ENCODE measurements around the gene GIN1. TPM values are rescaled to one million over a fixed set of nuclear protein-coding genes. Genes with fewer than 3 reads are reported as not detected.

The GIN1 gene
- total RNA-seq, 4 donors from 2014 or later: 8.3 to 11.7 (median 9.3) TPM

DNA sequence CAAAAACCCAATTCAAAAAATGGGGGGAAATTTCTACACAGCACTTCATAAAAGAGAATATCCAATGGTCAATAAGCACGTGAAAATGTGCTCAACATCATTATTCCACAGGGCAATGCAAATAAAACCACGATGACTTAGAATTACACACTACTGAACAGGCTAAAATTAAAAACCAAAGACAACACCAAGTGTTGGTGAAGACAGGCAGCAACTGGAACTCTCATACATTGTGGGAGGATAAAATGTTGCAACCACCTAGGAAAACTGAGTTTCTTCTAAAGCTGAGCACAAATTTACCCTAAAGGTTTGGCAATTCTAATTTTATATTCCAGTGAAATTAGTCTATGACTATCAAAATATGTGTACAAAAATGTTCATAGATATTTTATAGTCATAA, 9.5 kb downstream of the GIN1 start:
- Histone ChIP-seq H3K36me3 (peaks cover 0 to 7% (median 0%) of the 10 kb centered on the region in 3 donors), H3K4me1 (no peaks in the 10 kb centered on the region), H3K4me3 (no peak overlapping the region), H3K27me3 (no peaks in the 10 kb centered on the region), H3K9me3 (no peaks in the 10 kb centered on the region), H3K27ac (no peak overlapping the region)
- DNase-seq: no peak
- TF ChIP-seq, protein P1, sequence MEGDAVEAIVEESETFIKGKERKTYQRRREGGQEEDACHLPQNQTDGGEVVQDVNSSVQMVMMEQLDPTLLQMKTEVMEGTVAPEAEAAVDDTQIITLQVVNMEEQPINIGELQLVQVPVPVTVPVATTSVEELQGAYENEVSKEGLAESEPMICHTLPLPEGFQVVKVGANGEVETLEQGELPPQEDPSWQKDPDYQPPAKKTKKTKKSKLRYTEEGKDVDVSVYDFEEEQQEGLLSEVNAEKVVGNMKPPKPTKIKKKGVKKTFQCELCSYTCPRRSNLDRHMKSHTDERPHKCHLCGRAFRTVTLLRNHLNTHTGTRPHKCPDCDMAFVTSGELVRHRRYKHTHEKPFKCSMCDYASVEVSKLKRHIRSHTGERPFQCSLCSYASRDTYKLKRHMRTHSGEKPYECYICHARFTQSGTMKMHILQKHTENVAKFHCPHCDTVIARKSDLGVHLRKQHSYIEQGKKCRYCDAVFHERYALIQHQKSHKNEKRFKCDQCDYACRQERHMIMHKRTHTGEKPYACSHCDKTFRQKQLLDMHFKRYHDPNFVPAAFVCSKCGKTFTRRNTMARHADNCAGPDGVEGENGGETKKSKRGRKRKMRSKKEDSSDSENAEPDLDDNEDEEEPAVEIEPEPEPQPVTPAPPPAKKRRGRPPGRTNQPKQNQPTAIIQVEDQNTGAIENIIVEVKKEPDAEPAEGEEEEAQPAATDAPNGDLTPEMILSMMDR (IDR thresholded peaks at IDR 0.05): no peak
- TF ChIP-seq POLR2A (IDR thresholded peaks at IDR 0.05): no peak

DNA sequence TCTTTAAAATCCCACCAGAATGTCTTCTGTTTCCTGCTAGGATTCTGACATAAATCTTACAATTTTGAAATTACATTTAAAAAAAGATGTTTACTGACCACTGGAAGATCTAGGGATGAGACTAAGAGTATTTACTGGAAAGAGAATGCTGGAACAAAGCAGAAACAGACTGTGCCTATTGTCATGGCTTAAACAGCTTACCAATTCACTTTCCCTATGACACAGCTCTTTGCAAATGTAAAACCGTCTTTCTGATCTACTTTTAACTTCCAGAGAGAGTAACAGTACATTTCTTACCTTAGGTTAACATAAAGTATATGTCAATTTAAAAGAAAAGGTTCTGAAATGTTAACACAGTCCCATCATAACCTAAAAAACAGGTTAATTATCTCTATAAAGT, 10.7 kb downstream of the GIN1 start:
- TF ChIP-seq, protein P1 (IDR thresholded peaks at IDR 0.05): no peak
- TF ChIP-seq POLR2A (IDR thresholded peaks at IDR 0.05): no peak
- Histone ChIP-seq H3K4me1 (no peaks in the 10 kb centered on the region), H3K9me3 (no peaks in the 10 kb centered on the region), H3K36me3 (peaks cover 0 to 7% (median 0%) of the 10 kb centered on the region in 3 donors), H3K27me3 (no peaks in the 10 kb centered on the region), H3K4me3 (no peak overlapping the region), H3K27ac (no peak overlapping the region)
- no peak for DNase-seq

DNA sequence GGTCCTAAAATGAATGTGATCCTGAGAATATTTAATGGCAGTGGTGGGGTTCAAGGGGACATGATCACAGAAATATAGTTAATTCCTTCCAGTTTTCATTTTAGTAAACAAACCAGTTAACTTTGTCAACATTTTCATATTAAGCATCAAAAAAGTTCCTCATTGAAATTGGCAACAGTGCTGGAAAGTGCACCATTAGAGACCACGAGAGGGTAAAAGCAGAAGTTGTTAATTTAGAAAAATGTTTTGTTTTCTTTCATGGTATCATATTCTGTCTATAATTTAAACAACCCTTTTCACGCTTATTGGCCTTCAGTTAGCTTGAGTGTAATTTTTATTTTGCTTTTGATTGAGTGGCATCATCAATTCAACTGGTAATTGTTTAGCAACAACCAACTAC, 11.9 kb downstream of the GIN1 start:
- Histone ChIP-seq H3K27me3 (no peaks in the 10 kb centered on the region), H3K36me3 (peaks cover 0 to 16% (median 0%) of the 10 kb centered on the region in 3 donors), H3K27ac (no peak overlapping the region), H3K4me1 (no peaks in the 10 kb centered on the region), H3K9me3 (no peaks in the 10 kb centered on the region), H3K4me3 (no peak overlapping the region)
- DNase-seq: no peak
- no peak for TF ChIP-seq POLR2A (IDR thresholded peaks at IDR 0.05)
- TF ChIP-seq, protein P1 (IDR thresholded peaks at IDR 0.05): no peak

DNA sequence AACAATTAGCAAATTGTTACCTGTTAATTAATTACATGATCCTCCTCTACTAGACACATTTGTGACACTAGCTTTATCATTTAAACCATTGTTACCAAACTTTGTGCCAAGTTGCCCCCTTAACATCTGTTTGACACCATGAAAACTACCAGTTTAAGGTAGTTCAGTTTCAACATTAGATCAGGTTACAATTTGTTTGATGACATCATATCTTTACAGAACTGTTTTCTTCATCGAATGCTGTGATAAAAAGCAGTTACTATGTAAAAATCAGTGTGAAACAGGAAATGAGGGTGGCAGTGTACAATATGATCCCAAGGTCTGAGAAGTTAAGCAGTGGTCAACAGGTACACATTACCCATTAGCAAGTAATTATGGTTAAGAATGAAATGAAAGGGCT, 17.7 kb downstream of the GIN1 start:
- TF ChIP-seq, protein P1 (IDR thresholded peaks at IDR 0.05): no peak
- TF ChIP-seq POLR2A (IDR thresholded peaks at IDR 0.05): no peak
- H3K4me3 ChIP-seq: no peak overlapping the region
- DNase-seq: no peak
- H3K36me3 ChIP-seq: peaks cover 0 to 20% (median 0%) of the 10 kb centered on the region in 3 donors
- no peaks in the 10 kb centered on the region for H3K4me1 ChIP-seq
- no peaks in the 10 kb centered on the region for H3K9me3 ChIP-seq
- no peak overlapping the region for H3K27ac ChIP-seq
- H3K27me3 ChIP-seq: no peaks in the 10 kb centered on the region

DNA sequence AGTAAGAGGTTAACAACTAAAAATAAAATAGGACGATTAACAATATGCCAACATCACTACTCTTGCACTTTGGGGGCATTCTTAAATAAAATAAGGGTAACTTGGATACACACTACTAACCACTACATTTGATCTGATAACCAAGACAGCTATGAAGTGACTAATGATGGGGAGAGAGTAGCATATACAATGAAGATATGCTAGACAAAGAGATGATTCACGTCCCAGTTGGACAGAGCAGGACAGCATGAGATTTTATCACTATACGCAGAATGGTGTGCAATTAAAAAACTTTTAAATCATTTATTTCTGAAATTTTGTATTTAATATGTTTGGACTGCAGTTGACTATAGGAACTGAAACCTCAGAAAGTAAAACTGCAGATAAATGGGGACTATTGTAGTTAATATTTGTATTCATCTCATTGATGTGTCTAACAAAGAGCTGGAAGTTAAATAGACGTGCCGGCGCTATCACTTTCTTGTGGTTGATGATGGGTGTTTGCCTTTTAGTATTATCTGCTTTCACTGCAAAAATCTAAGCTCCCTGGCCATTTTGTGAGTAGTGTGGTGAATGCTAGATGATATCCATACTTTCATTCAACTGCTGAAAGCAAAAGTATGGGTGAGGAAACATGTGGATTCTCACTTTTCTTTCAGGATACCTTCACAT, 18.7 kb downstream of the GIN1 start:
- TF ChIP-seq POLR2A (IDR thresholded peaks at IDR 0.05): no peak
- TF ChIP-seq, protein P1 (IDR thresholded peaks at IDR 0.05): no peak
- Histone ChIP-seq H3K4me3 (no peak overlapping the region), H3K36me3 (peaks cover 0 to 20% (median 0%) of the 10 kb centered on the region in 3 donors)

More for the DNA sequence above, 18.7 kb downstream of the GIN1 start:
- Histone ChIP-seq H3K27me3 (no peaks in the 10 kb centered on the region), H3K27ac (no peak overlapping the region), H3K4me1 (no peaks in the 10 kb centered on the region), H3K9me3 (no peaks in the 10 kb centered on the region)
- DNase-seq: no peak

All from Peyer's patch (tissue), 4 donors.